HG02973 (cell line): ENCODE results near the gene ABLIM3.
"Not testable (repeated sequence)": the region's sequence is repeated elsewhere in the genome, so short reads cannot be mapped to it uniquely, and the experiment has no call there.

Experiments
- ATAC-seq: cut with Tn5 transposase; IDR thresholded peaks from one replicate; pipeline ENCODE4 v1.9.1; 2021; ENCODE audit warnings: moderate library complexity; ENCODE audit not compliant: unreplicated experiment

The ABLIM3 gene

GRCh38 chr5:149185067-149185466 is 43.8 kb downstream of the ABLIM3 start:
- ATAC-seq: no peak

- ATAC-seq: no peak
Observed at GRCh38 chr5:149186506-149186905, 45.2 kb downstream of the ABLIM3 start.

- not testable (repeated sequence) for ATAC-seq
Observed at GRCh38 chr5:149187617-149188016, 46.3 kb downstream of the ABLIM3 start.

- no peak for ATAC-seq
Observed at GRCh38 chr5:149188383-149188782, 47.1 kb downstream of the ABLIM3 start.

GRCh38 chr5:149195337-149195887 is 54.1 kb downstream of the ABLIM3 start:
- no peak for ATAC-seq

GRCh38 chr5:149195962-149196361 is 54.7 kb downstream of the ABLIM3 start:
- no peak for ATAC-seq

GRCh38 chr5:149198148-149198547 is 56.9 kb downstream of the ABLIM3 start:
- no peak for ATAC-seq

- no peak for ATAC-seq
Observed at GRCh38 chr5:149200355-149200754, 59.1 kb downstream of the ABLIM3 start.

- no peak for ATAC-seq
Observed at GRCh38 chr5:149201121-149201637, 59.9 kb downstream of the ABLIM3 start.

GRCh38 chr5:149202910-149203451 is 61.7 kb downstream of the ABLIM3 start:
- ATAC-seq: no peak

GRCh38 chr5:149203921-149204441 is 62.7 kb downstream of the ABLIM3 start:
- no peak for ATAC-seq

- no peak for ATAC-seq
Observed at GRCh38 chr5:149205625-149206523, 64.6 kb downstream of the ABLIM3 start.

- no peak for ATAC-seq
Observed at GRCh38 chr5:149206524-149207141, 65.3 kb downstream of the ABLIM3 start.

GRCh38 chr5:149207831-149208230 is 66.5 kb downstream of the ABLIM3 start:
- ATAC-seq: no peak

GRCh38 chr5:149210225-149210624 is 68.9 kb downstream of the ABLIM3 start:
- ATAC-seq: no peak

- ATAC-seq: no peak
Observed at GRCh38 chr5:149210968-149211490, 69.7 kb downstream of the ABLIM3 start.

- no peak for ATAC-seq
Observed at GRCh38 chr5:149211566-149211965, 70.3 kb downstream of the ABLIM3 start.

GRCh38 chr5:149212198-149212951 is 71.1 kb downstream of the ABLIM3 start:
- no peak for ATAC-seq

GRCh38 chr5:149213264-149213880 is 72.1 kb downstream of the ABLIM3 start:
- no peak for ATAC-seq
